ENCODE measurements around the gene UBE2H. TPM values are rescaled to one million over a fixed set of nuclear protein-coding genes. Genes with fewer than 3 reads are reported as not detected.

Gene UBE2H
- total RNA-seq, 1 experiment from 2014 or later, result 75.1 TPM

GRCh38 chr7:129840757-129841156 lies 112.0 kb downstream of the UBE2H start:
- H3K27ac Mint-ChIP-seq, result peak overlapping the region; percentile 20 to 38 (median 23); a peak in 3 of 7 replicates
- peaks cover 74% of the 10 kb centered on the region in 2 experiments for H3K4me1 Mint-ChIP-seq

More at GRCh38 chr7:129840757-129841156, 112.0 kb downstream of the UBE2H start:
- Mint-ChIP-seq H3K4me3 (no peak overlapping the region), H3K27me3 (ENCODE audit: low read depth) (no peaks in the 10 kb centered on the region), H3K36me3 (ENCODE audit: insufficient read depth in 1 of 3, low read depth in 3 of 3) (peaks cover 0 to 7% (median 5%) of the 10 kb centered on the region in 3 experiments; a peak in 4 of 7 replicates), H3K9me3 (no peaks in the 10 kb centered on the region)
- Histone ChIP-seq H2BK20ac (ENCODE audit: low read depth, low read length, poor library complexity, severe bottlenecking) (no peak overlapping the region), H3K56ac (ENCODE audit: insufficient read length, low read depth, low read length) (no peak overlapping the region), H3K23me2 (ENCODE audit: insufficient read length, low read depth, low read length, poor library complexity, severe bottlenecking) (no peaks in the 10 kb centered on the region), H3K4ac (ENCODE audit: low read depth, low read length) (no peak overlapping the region), H3K27ac (ENCODE audit: insufficient read length, low read depth, low read length) (no peak overlapping the region), H2AK5ac (ENCODE audit: insufficient read length, low read length) (no peak overlapping the region), H2BK15ac (ENCODE audit: low read depth, low read length) (no peak overlapping the region), H2BK5ac (ENCODE audit: insufficient read length, low read length) (no peak overlapping the region), H3K79me2 (ENCODE audit: insufficient read depth, low read length) (0 out of 2 replicates have a peak, but pooled peaks cover 2% of the 10 kb centered on the region), H3K9me3 (ENCODE audit: control insufficient read depth, low read depth, low read length) (no peaks in the 10 kb centered on the region), H3K18ac (ENCODE audit: insufficient read length, low read depth, low read length) (no peak overlapping the region), H4K91ac (ENCODE audit: insufficient read length, low read depth, low read length) (no peak overlapping the region), H3K23ac (ENCODE audit: insufficient read length, low read depth, low read length) (no peak overlapping the region), H3K4me2 (ENCODE audit: insufficient read depth, insufficient read length, low read length) (no peak overlapping the region), H3K9ac (ENCODE audit: extremely low read depth, insufficient read length, low read length) (no peak overlapping the region), H2AFZ (ENCODE audit: low read length) (no peak overlapping the region), H3K4me1 (ENCODE audit: insufficient read depth, low read length) (peaks cover 22% of the 10 kb centered on the region), H3K27me3 (ENCODE audit: insufficient read depth, low read length) (no peaks in the 10 kb centered on the region), H2BK120ac (ENCODE audit: low read depth, low read length, poor library complexity, severe bottlenecking) (no peak overlapping the region), H4K5ac (ENCODE audit: insufficient read length, low read depth, low read length) (no peak overlapping the region), H3K14ac (ENCODE audit: insufficient read depth, low read length) (no peak overlapping the region), H3T11ph (ENCODE audit: low read length) (no peak overlapping the region), H4K8ac (replicated peaks; ENCODE audit: insufficient read length, low read depth, low read length) (no peak overlapping the region), H2BK12ac (ENCODE audit: insufficient read length, low read depth, low read length) (no peak overlapping the region), H4K20me1 (ENCODE audit: control insufficient read depth, insufficient read depth, insufficient read length) (no peaks in the 10 kb centered on the region), H3K79me1 (ENCODE audit: insufficient read depth, low read depth, low read length, poor library complexity, severe bottlenecking) (no peaks in the 10 kb centered on the region)
- DNase-seq, result no peak
- no peak for TF ChIP-seq CTCF (conservative IDR thresholded peaks at IDR 0.05)
- WGBS (ENCODE audit: extremely low coverage, insufficient read length, low lambda C conversion rate), result no CpG with 5 or more reads among the region's 4 CpGs
